MG63 (cell line): Measurements from ENCODE around the gene MFSD6L. TPM values are rescaled to one million over a fixed set of nuclear protein-coding genes. Genes with fewer than 3 reads are reported as not detected.

Source experiments
- DNase-seq: peaks from one replicate; pipeline ENCODE4 v3.0.0-alpha.2; 2020
- H3K27me3 ChIP-seq: fragments of 250-450 bp; sonication (Bioruptor Pico); 2 replicates; pipeline ENCODE4 v1.5.1; 2020; ENCODE audit warnings: mild to moderate bottlenecking, moderate library complexity
- H3K36me3 ChIP-seq: fragments of 250-450 bp; sonication (Bioruptor Pico); 2 replicates; pipeline ENCODE4 v1.5.1; 2020; ENCODE audit warnings: mild to moderate bottlenecking, moderate library complexity
- H3K4me3 ChIP-seq: fragments of 250-450 bp; sonication (Bioruptor Pico); 2 replicates; pipeline ENCODE4 v1.5.1; 2020; ENCODE audit warnings: mild to moderate bottlenecking, moderate library complexity
- H3K9me3 ChIP-seq: fragments of 250-450 bp; sonication (Bioruptor Pico); 2 replicates; pipeline ENCODE4 v1.5.1; 2020; ENCODE audit warnings: mild to moderate bottlenecking, moderate library complexity
- total RNA-seq: library from RNA; depleted of rRNA; stranded (reverse); fragments of >200 nt; shearing (Covaris generic); gene quantifications from 2 replicates; pipeline ENCODE4 v1.2.3, GENCODE V29; 2014; ENCODE audit warnings: low replicate concordance; rRNA removed

MFSD6L gene
- not detected in 2 replicates for total RNA-seq

- no peaks in the 10 kb centered on the region for H3K36me3 ChIP-seq
- H3K4me3 ChIP-seq: no peak within 1 kb of the TSS
- no peak for DNase-seq
- H3K9me3 ChIP-seq: no peaks in the 10 kb centered on the region
- no peaks in the 10 kb centered on the region for H3K27me3 ChIP-seq
These were observed at the start of gene MFSD6L for GRCh38 chr17:8798846-8799569. Gene MFSD6L, minus strand, starts transcription at chr17:8799365. Its CDS starts 245 bp downstream, at chr17:8799120.

- no peaks in the 10 kb centered on the region for H3K9me3 ChIP-seq
- no peaks in the 10 kb centered on the region; the same call in 1 of the 2 replicates for H3K27me3 ChIP-seq
- H3K36me3 ChIP-seq: no peaks in the 10 kb centered on the region
- no peak overlapping the region for H3K4me3 ChIP-seq
- no peak for DNase-seq
These were observed 48.7 kb upstream of the MFSD6L start for GRCh38 chr17:8847891-8848290.

GRCh38 chr17:8846768-8847211 is 47.6 kb upstream of the MFSD6L start:
- DNase-seq: no peak
- Histone ChIP-seq H3K36me3 (no peaks in the 10 kb centered on the region), H3K9me3 (no peaks in the 10 kb centered on the region), H3K4me3 (no peak overlapping the region), H3K27me3 (no peaks in the 10 kb centered on the region; the same call in 1 of the 2 replicates)

GRCh38 chr17:8844229-8845218 is 45.4 kb upstream of the MFSD6L start:
- no peak overlapping the region for H3K4me3 ChIP-seq
- no peak for DNase-seq
- H3K36me3 ChIP-seq: no peaks in the 10 kb centered on the region
- H3K9me3 ChIP-seq: no peaks in the 10 kb centered on the region
- no peaks in the 10 kb centered on the region for H3K27me3 ChIP-seq

- Histone ChIP-seq H3K27me3 (no peaks in the 10 kb centered on the region), H3K9me3 (no peaks in the 10 kb centered on the region), H3K36me3 (no peaks in the 10 kb centered on the region), H3K4me3 (no peak overlapping the region)
- no peak for DNase-seq
These were observed 44.2 kb upstream of the MFSD6L start for GRCh38 chr17:8843344-8843743.

- DNase-seq: no peak
- Histone ChIP-seq H3K4me3 (no peak overlapping the region), H3K27me3 (no peaks in the 10 kb centered on the region), H3K9me3 (no peaks in the 10 kb centered on the region), H3K36me3 (no peaks in the 10 kb centered on the region)
These were observed 42.7 kb upstream of the MFSD6L start for GRCh38 chr17:8841844-8842243.

GRCh38 chr17:8839410-8839935 is 40.3 kb upstream of the MFSD6L start:
- Histone ChIP-seq H3K27me3 (no peaks in the 10 kb centered on the region), H3K4me3 (no peak overlapping the region), H3K36me3 (no peaks in the 10 kb centered on the region), H3K9me3 (no peaks in the 10 kb centered on the region)
- no peak for DNase-seq

GRCh38 chr17:8838551-8839095 is 39.5 kb upstream of the MFSD6L start:
- DNase-seq: no peak
- H3K4me3 ChIP-seq: no peak overlapping the region
- H3K9me3 ChIP-seq: no peaks in the 10 kb centered on the region
- H3K27me3 ChIP-seq: no peaks in the 10 kb centered on the region
- H3K36me3 ChIP-seq: no peaks in the 10 kb centered on the region

- Histone ChIP-seq H3K36me3 (no peaks in the 10 kb centered on the region), H3K27me3 (no peaks in the 10 kb centered on the region), H3K4me3 (no peak overlapping the region), H3K9me3 (no peaks in the 10 kb centered on the region)
- no peak for DNase-seq
These were observed 38.5 kb upstream of the MFSD6L start for GRCh38 chr17:8837563-8838075.

GRCh38 chr17:8836821-8837562 is 37.8 kb upstream of the MFSD6L start:
- H3K9me3 ChIP-seq: no peaks in the 10 kb centered on the region
- H3K36me3 ChIP-seq: no peaks in the 10 kb centered on the region
- no peak for DNase-seq
- 0 out of 2 replicates have a peak, but pooled peaks cover under 1% of the 10 kb centered on the region for H3K27me3 ChIP-seq
- H3K4me3 ChIP-seq: no peak overlapping the region

GRCh38 chr17:8835631-8836364 is 36.6 kb upstream of the MFSD6L start:
- H3K27me3 ChIP-seq: 0 out of 2 replicates have a peak, but pooled peaks cover 2% of the 10 kb centered on the region
- no peaks in the 10 kb centered on the region for H3K9me3 ChIP-seq
- no peak for DNase-seq
- no peaks in the 10 kb centered on the region for H3K36me3 ChIP-seq
- H3K4me3 ChIP-seq: no peak overlapping the region

- H3K27me3 ChIP-seq: 0 out of 2 replicates have a peak, but pooled peaks cover 2% of the 10 kb centered on the region
- no peaks in the 10 kb centered on the region for H3K9me3 ChIP-seq
- DNase-seq: no peak
- H3K36me3 ChIP-seq: no peaks in the 10 kb centered on the region
- no peak overlapping the region for H3K4me3 ChIP-seq
These were observed 35.9 kb upstream of the MFSD6L start for GRCh38 chr17:8835106-8835505.

GRCh38 chr17:8832711-8833352 is 33.7 kb upstream of the MFSD6L start:
- Histone ChIP-seq H3K36me3 (no peaks in the 10 kb centered on the region), H3K4me3 (no peak overlapping the region), H3K27me3 (0 out of 2 replicates have a peak, but pooled peaks cover 2% of the 10 kb centered on the region), H3K9me3 (no peaks in the 10 kb centered on the region)
- peak; percentile 38 for DNase-seq

- no peak for DNase-seq
- H3K4me3 ChIP-seq: no peak overlapping the region
- H3K27me3 ChIP-seq: 0 out of 2 replicates have a peak, but pooled peaks cover 2% of the 10 kb centered on the region
- H3K36me3 ChIP-seq: no peaks in the 10 kb centered on the region
- H3K9me3 ChIP-seq: no peaks in the 10 kb centered on the region
These were observed 32.2 kb upstream of the MFSD6L start for GRCh38 chr17:8831234-8831849.
